Ovary (tissue), 3 donors: ENCODE measurements around the gene TPRKB.
"Not testable (repeated sequence)": the region's sequence is repeated elsewhere in the genome, so short reads cannot be mapped to it uniquely, and the experiment has no call there.

ENCODE experiments used
- CTCF ChIP-seq, 3 donors: fragments of 450-650 bp in 2 of 3; fragments of 200-600 bp in 1 of 3; IDR thresholded peaks; one replicate each; pipeline versions ENCODE4 v1.5.1 to v1.8.0; 2016 to 2022; ENCODE audit warnings: antibody characterized with exemption in 3 of 3, mild to moderate bottlenecking in 1 of 3
- EP300 ChIP-seq: sonication (generic); formaldehyde crosslinking; IDR thresholded peaks from one replicate; pipeline ENCODE4 v1.6.1; 2017; ENCODE audit warnings: antibody characterized with exemption
- POLR2A ChIP-seq: fragments of 450-650 bp; IDR thresholded peaks from one replicate; pipeline ENCODE4 v1.6.1; 2017; ENCODE audit warnings: antibody characterized with exemption, mild to moderate bottlenecking, moderate library complexity
- donor health status: DM: no; HTN: no; CAD: no.

DNA sequence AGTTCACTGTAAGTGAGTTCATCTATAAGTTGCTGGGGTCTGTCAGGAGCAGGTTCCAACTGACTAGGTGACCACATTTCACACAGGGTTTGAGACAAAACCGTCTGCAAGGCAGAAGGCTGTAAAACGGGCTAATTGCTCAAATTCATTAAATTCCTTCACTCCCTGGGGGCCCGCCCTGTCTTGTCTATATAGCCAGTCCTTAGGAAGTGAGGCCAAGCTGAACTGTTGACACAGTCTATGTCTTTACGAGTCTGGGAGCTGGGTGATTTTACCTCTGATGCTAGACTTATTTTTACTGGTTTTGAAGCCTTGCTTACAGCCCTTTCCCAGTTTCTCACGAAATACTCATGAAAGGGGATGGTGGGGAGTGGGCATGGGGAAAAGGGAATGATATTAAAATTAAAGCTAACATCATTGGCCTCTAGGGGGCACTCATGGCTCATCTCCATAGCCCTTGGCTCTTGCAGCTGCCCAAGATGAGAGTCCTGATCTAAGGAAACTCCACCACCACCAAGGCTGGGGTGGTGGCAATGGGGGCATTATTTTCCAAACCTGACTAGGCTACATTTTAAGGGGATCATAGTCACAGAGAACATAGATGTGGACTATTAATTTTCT is 57.1 kb downstream of the TPRKB start:
- peak; percentile 22 to 46 (median 29) for TF ChIP-seq CTCF (IDR thresholded peaks at IDR 0.05)
- not testable (repeated sequence) for TF ChIP-seq EP300, POLR2A
